ENCODE data around the gene PDE4B. TPM values are rescaled to one million over a fixed set of nuclear protein-coding genes. Genes with fewer than 3 reads are reported as not detected.
"Not testable (repeated sequence)": the region's sequence is repeated elsewhere in the genome, so short reads cannot be mapped to it uniquely, and the experiment has no call there.

The PDE4B gene
- total RNA-seq, 1 donor from 2014 or later: 76.5 TPM

GRCh38 chr1:66305927-66306326 lies 513.2 kb downstream of the PDE4B start:
- no peak for DNase-seq (ENCODE audit: low read depth in 2 of 2)

GRCh38 chr1:66309006-66309741 lies 516.5 kb downstream of the PDE4B start:
- no peak for DNase-seq (ENCODE audit: low read depth in 2 of 2)

GRCh38 chr1:66311092-66311491 lies 518.4 kb downstream of the PDE4B start:
- DNase-seq (ENCODE audit: low read depth in 2 of 2): no peak

GRCh38 chr1:66311628-66312027 lies 518.9 kb downstream of the PDE4B start:
- no peak for DNase-seq (ENCODE audit: low read depth in 2 of 2)

- DNase-seq (ENCODE audit: low read depth in 2 of 2): no peak
Measured at GRCh38 chr1:66312271-66312990, 519.7 kb downstream of the PDE4B start.

- no peak for DNase-seq (ENCODE audit: low read depth in 2 of 2)
Measured at GRCh38 chr1:66313429-66313828, 520.7 kb downstream of the PDE4B start.

GRCh38 chr1:66315671-66316070 lies 523.0 kb downstream of the PDE4B start:
- peak in 1 of 2 donors; percentile 52 for DNase-seq (ENCODE audit: low read depth in 2 of 2)

GRCh38 chr1:66316464-66317247 lies 524.0 kb downstream of the PDE4B start:
- DNase-seq (ENCODE audit: low read depth in 2 of 2): peak; percentile 38 to 77

GRCh38 chr1:66317248-66317515 lies 524.5 kb downstream of the PDE4B start:
- DNase-seq (ENCODE audit: low read depth in 2 of 2): no peak

- no peak for DNase-seq (ENCODE audit: low read depth in 2 of 2)
Measured at GRCh38 chr1:66320231-66320630, 527.5 kb downstream of the PDE4B start.

- DNase-seq (ENCODE audit: low read depth in 2 of 2): not testable (repeated sequence)
Measured at GRCh38 chr1:66322462-66322861, 529.8 kb downstream of the PDE4B start.

- DNase-seq (ENCODE audit: low read depth in 2 of 2): no peak
Measured at GRCh38 chr1:66323958-66324625, 531.4 kb downstream of the PDE4B start.

- DNase-seq (ENCODE audit: low read depth in 2 of 2): peak in 1 of 2 donors; percentile 74
Measured at GRCh38 chr1:66325594-66326380, 533.1 kb downstream of the PDE4B start.

GRCh38 chr1:66326867-66327266 lies 534.2 kb downstream of the PDE4B start:
- DNase-seq (ENCODE audit: low read depth in 2 of 2): no peak

- DNase-seq (ENCODE audit: low read depth in 2 of 2): no peak
Measured at GRCh38 chr1:66327588-66327987, 534.9 kb downstream of the PDE4B start.

GRCh38 chr1:66328896-66329295 lies 536.2 kb downstream of the PDE4B start:
- no peak for DNase-seq (ENCODE audit: low read depth in 2 of 2)

GRCh38 chr1:66330722-66331141 lies 538.0 kb downstream of the PDE4B start:
- no peak for DNase-seq (ENCODE audit: low read depth in 2 of 2)

GRCh38 chr1:66331658-66332547 lies 539.2 kb downstream of the PDE4B start:
- peak; percentile 65 to 93 for DNase-seq (ENCODE audit: low read depth in 2 of 2)

- DNase-seq (ENCODE audit: low read depth in 2 of 2): no peak
Measured at GRCh38 chr1:66332548-66332901, 539.8 kb downstream of the PDE4B start.
